Spinal cord (tissue), 10 donors: Measurements from ENCODE around the gene PLEKHS1. TPM values are rescaled to one million over a fixed set of nuclear protein-coding genes. Genes with fewer than 3 reads are reported as not detected.
"Not testable (repeated sequence)": the region's sequence is repeated elsewhere in the genome, so short reads cannot be mapped to it uniquely, and the experiment has no call there.

Experiments used
- DNase-seq, 6 donors: peaks; one replicate each; pipeline versions ENCODE4 v3.0.0 to v3.0.0-alpha.2; 2013 to 2015; ENCODE audit warnings: low spot score in 6 of 6, low read depth in 4 of 6
- H3K27ac ChIP-seq: one replicate; pipeline ENCODE4 v1.5.1; 2013; ENCODE audit warnings: low read depth, low read length, control low read depth
- H3K27me3 ChIP-seq: one replicate; pipeline ENCODE4 v1.6.1; 2013; ENCODE audit warnings: low read length; ENCODE audit not compliant: control insufficient read depth, insufficient read depth
- H3K36me3 ChIP-seq: one replicate; pipeline ENCODE4 v1.6.1; 2013; ENCODE audit warnings: low read length; ENCODE audit not compliant: control insufficient read depth, insufficient read depth
- H3K4me1 ChIP-seq: one replicate; pipeline ENCODE4 v1.6.1; 2013; ENCODE audit warnings: low read length; ENCODE audit not compliant: control insufficient read depth, insufficient read depth
- H3K4me3 ChIP-seq: one replicate; pipeline ENCODE4 v1.5.1; 2013; ENCODE audit warnings: low read depth, low read length, control low read depth
- H3K9me3 ChIP-seq: one replicate; pipeline ENCODE4 v1.6.1; 2013; ENCODE audit warnings: low read length; ENCODE audit not compliant: control insufficient read depth, insufficient read depth
- WGBS: methylation state at CpG from one replicate; pipeline ENCODE4 v1.1.5; 2013; ENCODE audit warnings: missing lambda C conversion rate; ENCODE audit not compliant: insufficient coverage; 5-methylcytosine and 5-hydroxymethylcytosine counted together
- polyA plus RNA-seq, 2 donors: library from polyadenylated mRNA; unstranded; fragments of 120-200 nt; gene quantifications; one replicate each; pipeline ENCODE4 v1.2.1, GENCODE V29; 2013; ENCODE audit not compliant: insufficient read length in 2 of 2
- total RNA-seq, 2 donors: library from RNA; depleted of rRNA in 1 of 2; stranded (reverse); fragments of 120-200 nt in 1 of 2; fragments of >200 nt in 1 of 2; gene quantifications; one replicate each; pipeline versions ENCODE4 v1.2.3 to v1.2.4, GENCODE V29; 2013 to 2014
- donor health status: healthy.

The PLEKHS1 gene
- total and polyA plus RNA-seq, 4 donors, result 0.08 to 0.11 TPM; not detected in 2

- Histone ChIP-seq H3K27me3 (no peaks in the 10 kb centered on the region), H3K4me3 (no peak overlapping the region), H3K4me1 (peaks cover 3% of the 10 kb centered on the region), H3K27ac (no peak overlapping the region), H3K9me3 (no peaks in the 10 kb centered on the region), H3K36me3 (no peaks in the 10 kb centered on the region)
- WGBS, result 86% methylated on average over 6 of the region's 9 CpGs
- DNase-seq, result no peak
Observed at GRCh38 chr10:113754768-113755167, 3.3 kb downstream of the PLEKHS1 start.

- no peaks in the 10 kb centered on the region for H3K36me3 ChIP-seq
- H3K9me3 ChIP-seq, result no peaks in the 10 kb centered on the region
- no peak overlapping the region for H3K4me3 ChIP-seq
- peak in 1 of 6 donors; percentile 34 for DNase-seq
- H3K27me3 ChIP-seq, result no peaks in the 10 kb centered on the region
- 92% methylated on average over 5 of the region's 12 CpGs for WGBS
- no peak overlapping the region for H3K27ac ChIP-seq
- H3K4me1 ChIP-seq, result peaks cover 3% of the 10 kb centered on the region
Observed at GRCh38 chr10:113756940-113757543, 5.6 kb downstream of the PLEKHS1 start.

- no CpG with 5 or more reads among the region's 1 CpG for WGBS
- no peak overlapping the region for H3K27ac ChIP-seq
Observed at GRCh38 chr10:113762083-113762482, 10.6 kb downstream of the PLEKHS1 start.

GRCh38 chr10:113764582-113764981, 13.1 kb downstream of the PLEKHS1 start:
- Histone ChIP-seq H3K36me3 (no peaks in the 10 kb centered on the region), H3K9me3 (no peaks in the 10 kb centered on the region), H3K4me3 (no peak overlapping the region), H3K4me1 (no peaks in the 10 kb centered on the region), H3K27ac (no peak overlapping the region), H3K27me3 (no peaks in the 10 kb centered on the region)
- DNase-seq, result no peak
- WGBS, result no CpG with 5 or more reads among the region's 1 CpG

More at GRCh38 chr10:113762083-113762482, 10.6 kb downstream of the PLEKHS1 start:
- H3K36me3 ChIP-seq, result no peaks in the 10 kb centered on the region
- H3K9me3 ChIP-seq, result no peaks in the 10 kb centered on the region
- H3K4me1 ChIP-seq, result no peaks in the 10 kb centered on the region
- no peak overlapping the region for H3K4me3 ChIP-seq
- H3K27me3 ChIP-seq, result no peaks in the 10 kb centered on the region
- DNase-seq, result no peak

- H3K4me1 ChIP-seq, result no peaks in the 10 kb centered on the region
- no peak overlapping the region for H3K27ac ChIP-seq
- no peak overlapping the region for H3K4me3 ChIP-seq
- DNase-seq, result no peak
- no peaks in the 10 kb centered on the region for H3K36me3 ChIP-seq
- H3K9me3 ChIP-seq, result no peaks in the 10 kb centered on the region
- no peaks in the 10 kb centered on the region for H3K27me3 ChIP-seq
- no CpG with 5 or more reads among the region's 3 CpGs for WGBS
Observed at GRCh38 chr10:113765910-113766309, 14.4 kb downstream of the PLEKHS1 start.

GRCh38 chr10:113767222-113767621, 15.7 kb downstream of the PLEKHS1 start:
- WGBS, result 100% methylated on average over 1 of the region's 2 CpGs
- DNase-seq, result no peak
- Histone ChIP-seq H3K9me3 (no peaks in the 10 kb centered on the region), H3K27ac (no peak overlapping the region), H3K36me3 (no peaks in the 10 kb centered on the region), H3K4me1 (no peaks in the 10 kb centered on the region), H3K27me3 (no peaks in the 10 kb centered on the region), H3K4me3 (no peak overlapping the region)

GRCh38 chr10:113770346-113770745, 18.9 kb downstream of the PLEKHS1 start:
- H3K4me1 ChIP-seq, result no peaks in the 10 kb centered on the region
- no peaks in the 10 kb centered on the region for H3K27me3 ChIP-seq
- no peaks in the 10 kb centered on the region for H3K36me3 ChIP-seq
- H3K27ac ChIP-seq, result no peak overlapping the region
- H3K9me3 ChIP-seq, result no peaks in the 10 kb centered on the region
- DNase-seq, result no peak
- 94% methylated on average over 2 of the region's 4 CpGs for WGBS
- H3K4me3 ChIP-seq, result no peak overlapping the region

- H3K27ac ChIP-seq, H3K4me3 ChIP-seq, H3K36me3 ChIP-seq, H3K27me3 ChIP-seq, DNase-seq, H3K4me1 ChIP-seq, H3K9me3 ChIP-seq: not testable (repeated sequence)
- WGBS, result 100% methylated on average over 1 of the region's 3 CpGs
Observed at GRCh38 chr10:113771131-113771530, 19.6 kb downstream of the PLEKHS1 start.

- 85% methylated on average over 1 of the region's 4 CpGs for WGBS
- Histone ChIP-seq H3K4me1 (no peaks in the 10 kb centered on the region), H3K27me3 (no peaks in the 10 kb centered on the region), H3K4me3 (no peak overlapping the region), H3K27ac (no peak overlapping the region), H3K36me3 (no peaks in the 10 kb centered on the region), H3K9me3 (no peaks in the 10 kb centered on the region)
- no peak for DNase-seq
Observed at GRCh38 chr10:113775686-113776294, 24.3 kb downstream of the PLEKHS1 start.

GRCh38 chr10:113776553-113776952, 25.1 kb downstream of the PLEKHS1 start:
- no peak overlapping the region for H3K27ac ChIP-seq
- WGBS, result no CpG with 5 or more reads among the region's 1 CpG
- no peaks in the 10 kb centered on the region for H3K9me3 ChIP-seq
- no peaks in the 10 kb centered on the region for H3K4me1 ChIP-seq
- DNase-seq, result no peak
- H3K4me3 ChIP-seq, result no peak overlapping the region
- no peaks in the 10 kb centered on the region for H3K27me3 ChIP-seq
- H3K36me3 ChIP-seq, result no peaks in the 10 kb centered on the region
